Measurements from ENCODE around the gene NTN1. TPM values are rescaled to one million over a fixed set of nuclear protein-coding genes. Genes with fewer than 3 reads are reported as not detected.

Gene NTN1
- total RNA-seq, 1 experiment from 2014 or later, result 1.2 TPM

- Histone ChIP-seq H3T11ph (ENCODE audit: low read length) (no peak overlapping the region), H3K27ac (ENCODE audit: insufficient read length, low read depth, low read length) (no peak overlapping the region), H3K9ac (ENCODE audit: extremely low read depth, insufficient read length, low read length) (no peak overlapping the region), H3K4me1 (ENCODE audit: insufficient read depth, low read length) (no peaks in the 10 kb centered on the region; the same call in 1 of the 2 replicates), H2BK5ac (ENCODE audit: insufficient read length, low read length) (no peak overlapping the region), H2BK12ac (ENCODE audit: insufficient read length, low read depth, low read length) (no peak overlapping the region), H4K20me1 (ENCODE audit: control insufficient read depth, insufficient read depth, insufficient read length) (no peaks in the 10 kb centered on the region), H3K23me2 (ENCODE audit: insufficient read length, low read depth, low read length, poor library complexity, severe bottlenecking) (no peaks in the 10 kb centered on the region), H4K5ac (ENCODE audit: insufficient read length, low read depth, low read length) (no peak overlapping the region), H4K8ac (replicated peaks; ENCODE audit: insufficient read length, low read depth, low read length) (no peak overlapping the region), H3K18ac (ENCODE audit: insufficient read length, low read depth, low read length) (peak overlapping the region; percentile 62), H2BK120ac (ENCODE audit: low read depth, low read length, poor library complexity, severe bottlenecking) (no peak overlapping the region), H2BK15ac (ENCODE audit: low read depth, low read length) (no peak overlapping the region), H3K56ac (ENCODE audit: insufficient read length, low read depth, low read length) (no peak overlapping the region), H3K14ac (ENCODE audit: insufficient read depth, low read length) (peak overlapping the region; percentile 89; the same call in 1 of the 2 replicates), H2AK5ac (ENCODE audit: insufficient read length, low read length) (no peak overlapping the region), H3K4me2 (ENCODE audit: insufficient read depth, insufficient read length, low read length) (peak overlapping the region; percentile 9), H3K27me3 (ENCODE audit: insufficient read depth, low read length) (no peaks in the 10 kb centered on the region), H3K9me3 (ENCODE audit: control insufficient read depth, low read depth, low read length) (no peaks in the 10 kb centered on the region), H2BK20ac (ENCODE audit: low read depth, low read length, poor library complexity, severe bottlenecking) (no peak overlapping the region), H3K79me1 (ENCODE audit: insufficient read depth, low read depth, low read length, poor library complexity, severe bottlenecking) (no peaks in the 10 kb centered on the region), H4K91ac (ENCODE audit: insufficient read length, low read depth, low read length) (no peak overlapping the region), H3K79me2 (ENCODE audit: insufficient read depth, low read length) (no peaks in the 10 kb centered on the region), H2AFZ (ENCODE audit: low read length) (no peak overlapping the region), H3K4ac (ENCODE audit: low read depth, low read length) (no peak overlapping the region), H3K23ac (ENCODE audit: insufficient read length, low read depth, low read length) (no peak overlapping the region)
- Mint-ChIP-seq H3K36me3 (ENCODE audit: insufficient read depth in 1 of 3, low read depth in 3 of 3) (0 out of 7 replicates have a peak, but pooled peaks cover 0 to 2% (median 0%) of the 10 kb centered on the region in 3 experiments), H3K9me3 (peaks cover 2 to 6% of the 10 kb centered on the region in 2 experiments; a peak in 2 of 5 replicates), H3K27me3 (ENCODE audit: low read depth) (peaks cover 29% of the 10 kb centered on the region), H3K4me1 (peaks cover 32 to 34% of the 10 kb centered on the region in 2 experiments), H3K4me3 (peak overlapping the region; percentile 26 to 44; a peak in 4 of 5 replicates), H3K27ac (no peak overlapping the region)
- TF ChIP-seq CTCF (conservative IDR thresholded peaks at IDR 0.05), result peak; percentile 51; the same call in 2 of the 3 replicates
- WGBS (ENCODE audit: extremely low coverage, insufficient read length, low lambda C conversion rate), result no CpG with 5 or more reads among the region's 41 CpGs
- DNase-seq, result peak; percentile 92
These were observed 94.2 kb downstream of the NTN1 start for GRCh38 chr17:9115214-9116191.
